Glutamatergic neuron (in vitro differentiated cells): ENCODE measurements around the gene CEL. TPM values are rescaled to one million over a fixed set of nuclear protein-coding genes. Genes with fewer than 3 reads are reported as not detected.
A peak's percentile ranks its signal among the peaks of the same experiment; 100 is the strongest.

Source experiments
- DNase-seq: peaks from one replicate; pipeline ENCODE4 v3.0.0; 2022
- H3K27ac Mint-ChIP-seq: one replicate; pipeline ENCODE4 v1.8.0; 2020; ENCODE audit warnings: mild to moderate bottlenecking, mixed read lengths, inconsistent platforms; ENCODE audit not compliant: unreplicated experiment
- H3K27me3 Mint-ChIP-seq: one replicate; pipeline ENCODE4 v1.8.0; 2020; ENCODE audit warnings: mild to moderate bottlenecking, moderate library complexity, mixed read lengths, inconsistent platforms; ENCODE audit not compliant: unreplicated experiment
- H3K36me3 Mint-ChIP-seq: one replicate; pipeline ENCODE4 v1.8.0; 2020; ENCODE audit warnings: mild to moderate bottlenecking, mixed read lengths, inconsistent platforms; ENCODE audit not compliant: unreplicated experiment
- H3K4me1 Mint-ChIP-seq: one replicate; pipeline ENCODE4 v1.8.0; 2020; ENCODE audit warnings: mild to moderate bottlenecking, low read depth, mixed read lengths, inconsistent platforms; ENCODE audit not compliant: unreplicated experiment
- H3K4me3 Mint-ChIP-seq: one replicate; pipeline ENCODE4 v1.8.0; 2020; ENCODE audit warnings: mild to moderate bottlenecking, mixed read lengths, inconsistent platforms; ENCODE audit not compliant: unreplicated experiment
- H3K9me3 Mint-ChIP-seq: one replicate; pipeline ENCODE4 v1.8.0; 2020; ENCODE audit warnings: mild to moderate bottlenecking, moderate library complexity, mixed read lengths, inconsistent platforms; ENCODE audit not compliant: unreplicated experiment
- microRNA-seq: library from miRNA; unstranded; fragments of <30 nt; microRNA quantifications from one replicate; pipeline ENCODE4, GENCODE V29; 2020; ENCODE audit not compliant: unreplicated experiment
- total RNA-seq: library from RNA; stranded (reverse); fragmentation: NEBNext Ultra II Directional; extraction: Animal tissue kit (Norgen Biotek cat#: 25700); gene quantifications from one replicate; pipeline ENCODE4 v1.2.1, GENCODE V29; 2021; ENCODE audit not compliant: unreplicated experiment
- TF ChIP-seq, protein P1 (sequence below): fragments of 200-600 bp; sonication (generic); IDR thresholded peaks from one replicate; pipeline ENCODE4 v1.5.0; 2021; ENCODE audit not compliant: partially characterized antibody, unreplicated experiment

The CEL gene
- total RNA-seq, 1 donor from 2014 or later: 3.8 TPM

DNA sequence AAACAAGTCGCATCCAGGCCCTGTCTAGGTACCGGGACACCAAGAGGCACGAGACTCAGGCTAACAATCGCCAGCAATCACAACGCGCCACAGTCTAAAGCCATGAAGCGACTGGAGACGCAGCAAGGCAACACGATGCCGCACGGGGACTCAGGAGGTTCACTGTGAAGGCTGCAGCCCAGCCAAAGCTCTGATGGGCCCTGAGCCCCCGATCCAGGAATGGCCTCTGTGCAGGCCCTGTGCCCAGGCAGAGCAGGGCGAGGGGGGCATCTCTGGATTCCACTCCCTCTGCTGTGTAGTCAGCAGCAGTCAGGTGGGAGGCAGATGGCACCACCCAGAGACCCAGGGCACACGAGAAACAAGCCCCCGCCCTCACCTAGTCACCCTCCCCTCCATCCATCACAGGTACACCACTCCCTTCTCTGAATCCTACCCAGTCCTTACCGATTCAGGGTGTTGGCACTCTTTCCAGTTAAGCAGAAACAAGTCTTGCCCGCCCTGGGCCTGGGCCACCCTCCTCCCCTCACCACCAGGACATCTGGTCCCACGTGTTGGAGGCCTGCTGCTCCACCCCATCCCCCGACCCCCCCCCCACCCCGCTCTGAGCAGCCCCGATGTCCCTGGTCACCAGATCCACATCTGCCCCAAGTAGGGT, 58.2 kb downstream of the CEL start:
- TF ChIP-seq, protein P1, sequence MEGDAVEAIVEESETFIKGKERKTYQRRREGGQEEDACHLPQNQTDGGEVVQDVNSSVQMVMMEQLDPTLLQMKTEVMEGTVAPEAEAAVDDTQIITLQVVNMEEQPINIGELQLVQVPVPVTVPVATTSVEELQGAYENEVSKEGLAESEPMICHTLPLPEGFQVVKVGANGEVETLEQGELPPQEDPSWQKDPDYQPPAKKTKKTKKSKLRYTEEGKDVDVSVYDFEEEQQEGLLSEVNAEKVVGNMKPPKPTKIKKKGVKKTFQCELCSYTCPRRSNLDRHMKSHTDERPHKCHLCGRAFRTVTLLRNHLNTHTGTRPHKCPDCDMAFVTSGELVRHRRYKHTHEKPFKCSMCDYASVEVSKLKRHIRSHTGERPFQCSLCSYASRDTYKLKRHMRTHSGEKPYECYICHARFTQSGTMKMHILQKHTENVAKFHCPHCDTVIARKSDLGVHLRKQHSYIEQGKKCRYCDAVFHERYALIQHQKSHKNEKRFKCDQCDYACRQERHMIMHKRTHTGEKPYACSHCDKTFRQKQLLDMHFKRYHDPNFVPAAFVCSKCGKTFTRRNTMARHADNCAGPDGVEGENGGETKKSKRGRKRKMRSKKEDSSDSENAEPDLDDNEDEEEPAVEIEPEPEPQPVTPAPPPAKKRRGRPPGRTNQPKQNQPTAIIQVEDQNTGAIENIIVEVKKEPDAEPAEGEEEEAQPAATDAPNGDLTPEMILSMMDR: no peak
- Mint-ChIP-seq H3K27ac (peak overlapping the region; percentile 100), H3K4me3 (peak overlapping the region; percentile 94), H3K27me3 (peaks cover 56% of the 10 kb centered on the region), H3K4me1 (peaks cover 52% of the 10 kb centered on the region), H3K36me3 (no peaks in the 10 kb centered on the region), H3K9me3 (peaks cover 58% of the 10 kb centered on the region)
- DNase-seq: peak; percentile 61

DNA sequence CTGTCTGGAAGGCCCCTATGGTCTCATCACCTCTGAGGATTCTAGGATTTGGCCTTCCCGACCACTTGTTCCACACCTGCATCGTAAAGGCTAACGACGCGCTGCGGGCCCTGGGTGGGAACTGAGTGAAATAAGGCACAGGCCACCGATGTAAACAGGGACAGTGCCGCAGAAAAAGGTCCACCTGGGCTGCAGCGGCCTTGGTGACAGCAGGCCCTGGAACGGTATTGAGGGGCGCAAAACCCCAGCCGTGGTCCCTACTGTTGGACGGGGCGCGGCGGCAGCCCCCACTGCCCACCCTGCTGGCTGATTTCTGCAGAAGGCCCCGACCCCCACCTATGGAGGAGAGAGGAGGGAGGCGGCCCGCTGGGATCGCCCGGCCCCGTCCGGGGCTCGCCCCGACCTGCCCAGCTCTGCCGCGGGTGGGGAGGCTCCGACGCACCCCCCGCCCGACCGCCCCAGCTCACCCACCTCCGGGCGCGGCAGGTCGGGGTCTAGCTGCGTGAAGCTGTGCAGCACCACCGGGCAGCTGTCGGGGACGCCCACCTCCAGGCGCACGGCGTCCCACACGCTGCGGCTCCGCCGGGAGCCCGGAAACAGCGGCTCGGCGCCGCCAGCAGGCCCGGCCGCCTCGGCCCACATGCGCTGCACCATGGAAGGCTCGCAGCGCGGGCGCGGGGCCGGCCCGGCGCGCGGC, 58.9 kb downstream of the CEL start:
- H3K27ac Mint-ChIP-seq: peak overlapping the region; percentile 100
- peaks cover 51% of the 10 kb centered on the region for H3K27me3 Mint-ChIP-seq

More for the DNA sequence above, 58.9 kb downstream of the CEL start:
- peaks cover 58% of the 10 kb centered on the region for H3K9me3 Mint-ChIP-seq
- H3K4me3 Mint-ChIP-seq: peak overlapping the region; percentile 84
- peaks cover 47% of the 10 kb centered on the region for H3K4me1 Mint-ChIP-seq
- no peaks in the 10 kb centered on the region for H3K36me3 Mint-ChIP-seq
- TF ChIP-seq, protein P1: no peak
- DNase-seq: no peak

Small RNAs within 50 kb of the gene (microRNA-seq; reads per million reads assigned to microRNA genes)
- 47.4 reads per million, percentile 68 among the genes with 10 or more reads in this experiment for gene MIR6877

Other genes with a start within 250 kb of the CEL start
- 0.44 TPM for gene AK8, start 183.7 kb upstream of the CEL start, total RNA-seq
- gene SPACA9, start 183.1 kb upstream of the CEL start, total RNA-seq: 5.0 TPM
- gene TSC1, start 117.4 kb upstream of the CEL start, total RNA-seq: 89.3 TPM
- gene GFI1B, start 83.3 kb upstream of the CEL start, total RNA-seq: not detected
- 95.2 TPM for gene GTF3C5, start 31.0 kb upstream of the CEL start, total RNA-seq
- gene RALGDS, start 59.3 kb downstream of the CEL start, total RNA-seq: 449 TPM
- gene GBGT1, start 101.9 kb downstream of the CEL start, total RNA-seq: 1.3 TPM
- not detected for gene OBP2B, start 147.3 kb downstream of the CEL start, total RNA-seq
- gene ABO, start 213.2 kb downstream of the CEL start, total RNA-seq: not detected